ENCODE results near the gene DAPK1.
A peak's percentile ranks its signal among the peaks of the same experiment; 100 is the strongest.

DAPK1 gene

GRCh38 chr9:87643107-87643650 lies 145.5 kb downstream of the DAPK1 start:
- no peak for DNase-seq (ENCODE audit: low read depth in 3 of 3)

GRCh38 chr9:87643778-87644570 lies 146.3 kb downstream of the DAPK1 start:
- no peak for DNase-seq (ENCODE audit: low read depth in 3 of 3)

DNA sequence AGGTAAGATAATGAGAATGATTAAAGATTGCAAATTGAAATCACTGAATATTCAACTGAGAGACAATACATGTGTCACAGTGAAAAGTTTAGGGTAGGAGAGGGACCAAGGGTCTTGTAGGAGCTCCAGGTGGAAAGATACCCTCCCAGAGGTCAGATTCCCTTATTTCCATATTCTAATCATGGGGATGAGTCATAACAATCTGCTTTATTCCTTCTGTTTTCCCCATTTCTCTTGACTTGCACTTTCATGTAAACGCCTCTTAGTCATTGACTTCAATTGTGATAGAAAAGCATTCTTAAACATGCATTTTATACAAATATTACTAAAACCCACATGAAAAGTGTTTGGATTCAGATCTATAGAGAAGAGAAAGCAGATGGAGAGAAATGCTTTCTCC lies 147.0 kb downstream of the DAPK1 start:
- no peak for DNase-seq (ENCODE audit: low read depth in 3 of 3)

DNA sequence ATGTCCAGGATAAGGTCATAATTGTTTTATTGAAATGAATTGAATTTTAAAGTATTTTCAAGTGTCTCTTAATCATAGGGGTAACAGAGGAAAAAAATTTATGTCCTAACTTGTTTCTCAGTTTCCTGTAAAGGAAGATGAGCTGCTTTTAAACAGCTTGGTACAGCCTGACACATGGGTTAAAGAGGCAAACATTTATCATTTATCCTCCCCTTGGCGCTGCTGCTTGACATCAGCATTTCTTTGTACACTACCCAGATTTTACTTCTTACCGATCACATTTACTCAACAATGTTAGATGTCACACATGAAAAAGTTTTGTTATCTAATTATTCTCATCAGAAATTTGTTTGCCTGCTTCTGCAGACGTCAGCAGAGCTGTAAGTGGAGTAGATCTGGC lies 148.9 kb downstream of the DAPK1 start:
- no peak for DNase-seq (ENCODE audit: low read depth in 3 of 3)

DNA sequence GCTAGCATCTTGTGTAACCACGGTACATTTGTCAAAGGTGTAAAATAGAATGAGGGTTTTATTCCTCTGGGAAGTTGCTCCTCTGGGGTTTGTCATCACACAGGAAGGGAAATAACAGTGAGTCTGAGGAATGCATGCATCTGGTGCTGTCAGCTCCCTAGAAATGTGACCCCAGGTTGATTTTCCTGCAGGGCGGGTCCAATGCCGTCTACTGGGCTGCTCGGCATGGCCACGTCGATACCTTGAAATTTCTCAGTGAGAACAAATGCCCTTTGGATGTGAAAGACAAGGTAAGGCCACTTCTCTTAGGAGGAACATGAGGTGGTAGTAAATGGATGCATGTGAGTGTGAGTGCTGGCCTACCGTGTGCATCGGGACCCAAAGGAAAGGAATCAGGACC lies 149.4 kb downstream of the DAPK1 start:
- no peak for DNase-seq (ENCODE audit: low read depth in 3 of 3)

DNA sequence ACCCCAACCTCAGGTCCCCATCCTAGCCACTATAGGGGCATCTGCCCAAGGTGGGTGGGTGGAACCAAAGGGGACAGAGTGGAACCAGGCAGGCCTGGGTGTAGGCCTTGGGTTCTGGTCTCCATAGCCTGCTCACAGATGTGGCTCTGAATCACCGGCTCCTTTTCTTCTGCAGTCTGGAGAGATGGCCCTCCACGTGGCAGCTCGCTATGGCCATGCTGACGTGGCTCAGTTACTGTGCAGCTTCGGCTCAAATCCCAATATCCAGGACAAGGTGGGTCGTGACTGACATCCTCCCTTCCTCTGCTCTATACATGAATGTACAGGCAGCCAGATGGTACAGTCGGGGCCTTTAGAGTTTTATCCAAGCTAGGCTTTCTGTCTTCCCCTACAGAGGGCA lies 150.9 kb downstream of the DAPK1 start:
- DNase-seq (ENCODE audit: low read depth in 3 of 3), result no peak

GRCh38 chr9:87650611-87651295 lies 153.1 kb downstream of the DAPK1 start:
- no peak for DNase-seq (ENCODE audit: low read depth in 3 of 3)

DNA sequence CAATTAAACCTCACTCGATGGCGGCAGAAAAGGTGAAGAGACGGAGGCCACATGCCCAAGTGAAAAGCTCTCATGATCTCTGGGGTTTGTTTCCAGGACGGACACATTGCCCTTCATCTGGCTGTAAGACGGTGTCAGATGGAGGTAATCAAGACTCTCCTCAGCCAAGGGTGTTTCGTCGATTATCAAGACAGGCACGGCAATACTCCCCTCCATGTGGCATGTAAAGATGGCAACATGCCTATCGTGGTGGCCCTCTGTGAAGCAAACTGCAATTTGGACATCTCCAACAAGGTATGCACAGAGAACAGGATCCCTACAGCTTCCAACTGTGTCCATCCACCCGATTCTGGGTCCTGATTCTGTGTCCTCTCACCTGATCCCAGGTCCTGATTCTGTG lies 153.8 kb downstream of the DAPK1 start:
- no peak for DNase-seq (ENCODE audit: low read depth in 3 of 3)

DNA sequence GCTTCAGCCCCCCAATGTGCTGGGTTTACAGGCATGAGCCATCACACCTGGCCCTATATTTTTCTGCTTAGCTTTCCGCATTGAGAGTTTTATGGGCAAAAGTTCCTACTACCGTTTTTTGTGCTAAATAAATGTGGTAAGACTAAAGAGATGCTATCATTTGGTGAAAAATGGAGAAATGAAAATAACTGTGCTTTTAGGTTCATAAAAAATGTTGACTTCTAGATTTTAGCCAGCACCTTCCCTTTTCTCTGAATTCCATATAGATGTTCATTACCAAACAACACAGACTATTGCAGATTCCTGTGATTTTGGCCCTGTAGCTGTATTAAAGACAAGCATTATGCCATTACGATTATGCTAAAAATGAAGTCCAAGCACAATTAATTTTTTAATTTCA lies 156.3 kb downstream of the DAPK1 start:
- DNase-seq (ENCODE audit: low read depth in 3 of 3), result no peak

- no peak for DNase-seq (ENCODE audit: low read depth in 3 of 3)
Measured at GRCh38 chr9:87655731-87656130, 158.1 kb downstream of the DAPK1 start.

- DNase-seq (ENCODE audit: low read depth in 3 of 3), result no peak
Measured at GRCh38 chr9:87656485-87656884, 158.8 kb downstream of the DAPK1 start.

DNA sequence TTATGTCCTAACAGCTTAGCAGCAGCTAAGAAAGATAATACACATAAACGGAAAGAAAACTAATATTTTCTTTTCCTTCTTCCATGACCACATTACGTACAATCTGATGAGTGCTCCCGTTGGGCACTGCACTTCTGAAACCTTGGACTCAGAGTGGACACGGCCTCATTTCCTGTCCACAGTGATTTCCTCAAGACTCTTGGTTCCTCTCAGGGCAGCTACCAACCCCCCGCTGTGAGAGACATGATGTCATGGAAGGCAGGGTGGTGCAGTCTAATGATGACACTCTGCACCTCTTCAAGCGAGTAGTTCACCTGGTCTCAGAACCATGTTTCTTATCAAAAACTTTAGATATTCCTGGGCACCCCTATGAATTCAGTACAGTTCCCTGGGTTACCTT lies 159.5 kb downstream of the DAPK1 start:
- DNase-seq (ENCODE audit: low read depth in 3 of 3), result no peak

DNA sequence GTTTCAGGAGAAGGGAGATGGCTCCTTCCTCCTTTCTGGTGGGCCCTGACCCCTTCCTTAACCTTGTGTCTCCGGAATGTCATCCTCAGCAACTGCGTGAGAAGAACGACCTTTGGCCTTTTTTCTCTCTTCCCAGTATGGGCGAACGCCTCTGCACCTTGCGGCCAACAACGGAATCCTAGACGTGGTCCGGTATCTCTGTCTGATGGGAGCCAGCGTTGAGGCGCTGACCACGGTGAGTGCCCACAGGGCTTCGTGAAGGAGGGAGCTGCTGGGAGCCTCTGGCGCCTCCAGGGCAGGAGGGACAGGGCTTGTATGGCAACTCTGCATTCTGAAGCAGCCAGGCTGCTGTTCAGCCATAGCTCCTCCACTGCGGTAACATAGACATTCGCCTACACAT lies 160.2 kb downstream of the DAPK1 start:
- DNase-seq (ENCODE audit: low read depth in 3 of 3), result no peak

GRCh38 chr9:87658511-87658910 lies 160.8 kb downstream of the DAPK1 start:
- DNase-seq (ENCODE audit: low read depth in 3 of 3), result no peak

GRCh38 chr9:87659534-87660419 lies 162.1 kb downstream of the DAPK1 start:
- DNase-seq (ENCODE audit: low read depth in 3 of 3), result no peak

- no peak for DNase-seq (ENCODE audit: low read depth in 3 of 3)
Measured at GRCh38 chr9:87661241-87661640, 163.6 kb downstream of the DAPK1 start.

- DNase-seq (ENCODE audit: low read depth in 3 of 3), result peak; percentile 15 to 74 (median 44)
Measured at GRCh38 chr9:87662808-87663528, 165.3 kb downstream of the DAPK1 start.

DNA sequence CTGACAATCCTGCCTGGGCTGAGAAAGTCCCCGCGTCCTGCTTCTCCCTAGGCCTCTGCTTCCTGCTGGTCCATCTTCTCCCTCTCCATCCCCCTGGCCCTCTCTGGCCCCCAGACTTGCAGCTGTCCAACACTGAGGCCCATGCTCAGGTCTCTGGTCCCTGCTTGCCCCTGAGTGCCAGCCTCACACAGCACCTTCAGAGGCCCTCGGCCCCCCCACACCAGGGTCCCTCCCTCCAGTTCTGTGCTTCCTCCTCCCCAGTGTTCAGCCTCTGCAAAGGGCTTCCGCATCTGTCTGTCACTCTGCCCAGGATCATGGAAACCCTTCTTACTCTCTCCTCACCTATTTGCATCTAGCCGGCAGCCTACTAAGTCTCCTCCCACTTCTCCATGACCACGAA lies 165.9 kb downstream of the DAPK1 start:
- DNase-seq (ENCODE audit: low read depth in 3 of 3), result no peak

DNA sequence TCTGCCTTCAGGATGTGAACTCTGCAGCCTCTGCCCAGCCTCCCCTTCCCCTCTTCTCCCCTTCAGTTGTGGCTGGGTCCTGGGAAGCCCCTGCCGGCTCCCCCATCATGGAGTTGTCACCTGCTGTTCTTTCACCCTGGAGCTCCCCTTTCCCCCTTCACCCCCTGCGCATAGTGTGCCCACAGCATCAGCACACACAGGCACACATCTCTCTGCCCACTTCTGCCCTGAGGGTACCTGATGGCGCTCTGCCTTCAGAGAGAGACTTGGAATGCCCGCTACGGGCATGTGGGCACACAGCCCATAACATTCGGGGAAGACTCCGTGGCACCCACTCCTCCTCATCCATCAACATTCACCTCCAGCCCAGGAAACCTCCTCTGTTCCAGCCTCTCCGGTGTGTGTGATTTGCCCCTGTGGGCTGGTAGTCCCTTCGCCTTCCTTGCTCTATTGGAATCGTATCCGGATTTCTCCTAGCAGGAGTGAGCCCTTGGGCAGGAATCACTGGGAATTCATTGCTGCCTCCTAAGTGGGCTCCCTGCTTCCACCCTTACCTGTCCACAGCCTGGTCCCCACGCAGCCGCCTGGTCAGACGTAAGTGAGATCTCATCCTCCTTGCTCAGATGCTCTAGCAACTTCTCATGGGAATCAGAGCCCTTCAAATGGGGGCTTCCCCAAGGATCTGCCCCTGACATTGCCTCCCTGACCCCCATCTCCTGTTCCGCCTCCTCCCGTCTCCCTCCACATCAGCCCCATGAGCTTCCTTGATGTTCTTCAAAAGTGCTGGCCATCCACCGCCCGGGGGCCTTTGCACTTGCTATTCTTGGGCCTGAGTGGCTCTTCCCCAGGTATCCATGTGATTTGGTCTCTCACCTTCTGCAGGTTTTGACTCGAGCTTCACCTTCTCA lies 166.7 kb downstream of the DAPK1 start:
- DNase-seq (ENCODE audit: low read depth in 3 of 3), result no peak

DNA sequence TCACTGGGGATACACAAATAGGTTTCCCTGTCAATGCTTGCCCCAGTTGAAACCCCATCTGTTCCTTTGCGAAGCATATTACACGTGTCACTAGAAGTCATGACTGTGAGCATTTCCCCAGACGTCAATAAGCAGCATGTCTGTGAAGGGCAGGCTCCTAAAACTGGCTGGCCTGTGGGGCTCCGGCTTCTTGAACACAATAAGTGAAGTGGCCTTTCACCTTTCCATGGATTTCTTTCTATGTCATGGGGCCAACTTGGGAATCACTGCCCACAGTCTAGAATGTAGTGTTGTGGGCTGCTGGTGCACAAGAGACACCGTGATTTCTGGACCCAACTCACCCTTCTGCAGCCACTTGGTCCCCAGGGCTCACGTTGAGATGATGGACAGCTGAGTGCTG lies 167.8 kb downstream of the DAPK1 start:
- DNase-seq (ENCODE audit: low read depth in 3 of 3), result no peak
